GM18505 (cell line): Measurements from ENCODE around the gene RAP2B.
"Not testable (repeated sequence)": the region's sequence is repeated elsewhere in the genome, so short reads cannot be mapped to it uniquely, and the experiment has no call there.

Experiments
- ATAC-seq: cut with Tn5 transposase; IDR thresholded peaks from one replicate; pipeline ENCODE4 v1.9.1; 2021; ENCODE audit not compliant: unreplicated experiment
- POLR2A ChIP-seq: IDR thresholded peaks from 4 replicates; pipeline ENCODE4 v1.6.1; 2011; ENCODE audit warnings: borderline replicate concordance; ENCODE audit not compliant: insufficient read depth, insufficient read length; ENCODE audit errors: extremely low read depth

RAP2B gene

DNA sequence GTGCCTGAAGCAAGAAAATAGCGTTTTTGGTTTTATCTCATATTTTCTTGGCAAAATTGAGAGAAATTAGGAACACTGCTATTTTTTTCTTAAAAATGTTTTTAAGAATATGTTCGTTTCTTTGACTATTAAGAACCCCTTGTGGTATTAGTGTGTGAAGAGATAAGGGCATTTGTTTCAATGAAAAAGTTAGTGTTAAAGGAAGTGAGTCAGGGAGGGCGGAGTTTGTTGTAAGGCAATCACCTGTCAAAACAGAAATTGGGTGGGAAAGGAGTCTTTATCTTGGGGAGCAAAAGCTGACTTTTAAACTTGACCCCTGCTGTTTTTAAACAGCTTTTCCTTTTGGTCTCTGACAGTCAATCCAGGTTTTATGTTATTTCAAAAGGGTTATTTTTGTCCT, 4.2 kb downstream of the RAP2B start:
- no peak for TF ChIP-seq POLR2A
- no peak for ATAC-seq

DNA sequence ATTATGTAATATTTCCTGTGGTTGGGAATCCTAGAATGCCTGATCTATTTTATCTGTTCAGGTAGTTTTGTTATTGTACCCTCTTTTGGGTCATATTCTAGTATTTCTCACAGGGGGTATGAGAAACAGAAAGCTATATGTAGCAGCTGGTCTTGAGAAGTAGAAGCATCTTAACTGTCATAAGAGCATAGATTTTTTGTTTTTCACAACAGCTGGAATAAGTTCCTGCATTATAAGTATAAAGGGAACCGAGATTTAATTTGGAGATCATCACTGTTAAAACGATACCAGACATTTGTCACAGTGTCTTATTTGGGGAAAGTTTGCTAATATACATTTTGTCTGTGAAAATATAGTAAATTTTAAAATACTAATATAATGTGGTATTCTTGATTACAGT, 4.8 kb downstream of the RAP2B start:
- TF ChIP-seq POLR2A, result no peak
- no peak for ATAC-seq

DNA sequence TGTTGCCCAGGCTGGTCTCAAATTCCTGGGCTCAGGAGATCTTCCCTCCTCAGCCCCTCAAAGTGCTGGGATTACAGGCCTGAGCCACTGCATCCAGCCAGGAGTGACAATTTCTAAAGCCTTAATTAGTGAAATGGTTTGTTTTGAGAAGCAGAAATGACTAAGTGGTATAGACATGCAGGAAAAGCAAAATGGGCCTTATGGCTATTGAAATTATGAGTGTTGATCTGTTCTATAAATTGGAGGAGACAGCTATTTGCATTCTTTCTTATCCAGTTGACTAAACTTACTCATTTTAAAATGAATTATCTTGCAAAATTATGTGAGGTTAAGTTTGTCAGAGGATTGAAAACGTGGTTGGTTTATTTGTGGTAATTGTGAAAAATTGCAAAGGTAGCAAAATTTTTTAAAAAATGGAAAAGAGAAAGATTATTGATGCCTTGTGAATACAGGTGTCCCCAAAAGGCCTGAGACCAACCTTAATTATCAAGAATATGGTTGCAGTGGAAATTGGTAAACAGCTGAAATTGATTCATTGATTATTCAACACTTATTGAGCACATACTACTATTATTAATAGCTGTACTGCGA, 7.9 kb downstream of the RAP2B start:
- no peak for ATAC-seq
- no peak for TF ChIP-seq POLR2A

DNA sequence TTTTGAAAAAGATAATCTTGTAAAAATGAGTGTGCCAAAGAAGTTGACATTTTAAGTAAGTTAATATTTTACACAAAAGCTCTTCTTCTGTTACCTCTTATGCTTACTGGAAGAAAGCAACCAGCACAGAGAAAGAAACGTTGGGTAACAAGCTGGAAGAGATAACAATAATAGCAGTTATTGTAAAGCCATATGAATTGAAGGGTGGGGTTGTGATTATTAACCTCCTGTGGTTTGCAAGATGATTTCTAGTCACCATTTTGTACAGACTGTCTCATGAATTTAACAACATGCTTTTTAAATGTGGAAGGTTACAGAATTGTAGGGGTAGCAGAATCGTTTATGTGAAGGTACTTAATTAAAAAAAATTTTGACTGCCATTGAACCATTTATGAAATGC, 9.2 kb downstream of the RAP2B start:
- ATAC-seq, result no peak
- no peak for TF ChIP-seq POLR2A

DNA sequence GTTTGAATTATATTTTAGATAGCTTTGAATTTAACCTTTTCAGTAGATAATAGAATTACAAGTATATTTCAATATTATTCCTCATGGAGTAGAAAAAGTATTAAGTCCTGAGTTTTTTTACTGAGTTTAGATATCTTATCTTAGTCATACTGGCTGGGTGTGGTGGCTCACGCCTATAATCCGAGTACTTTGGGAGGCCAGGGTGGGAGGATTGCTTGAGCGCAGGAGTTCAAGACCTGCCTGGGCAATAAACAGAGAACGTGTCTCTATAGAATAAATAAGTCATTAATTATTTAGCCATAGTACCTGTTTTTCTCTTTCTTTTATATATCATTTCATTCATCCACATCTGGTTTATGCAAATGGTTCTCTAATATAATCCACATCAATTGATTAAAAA, 9.9 kb downstream of the RAP2B start:
- TF ChIP-seq POLR2A, result no peak
- no peak for ATAC-seq

DNA sequence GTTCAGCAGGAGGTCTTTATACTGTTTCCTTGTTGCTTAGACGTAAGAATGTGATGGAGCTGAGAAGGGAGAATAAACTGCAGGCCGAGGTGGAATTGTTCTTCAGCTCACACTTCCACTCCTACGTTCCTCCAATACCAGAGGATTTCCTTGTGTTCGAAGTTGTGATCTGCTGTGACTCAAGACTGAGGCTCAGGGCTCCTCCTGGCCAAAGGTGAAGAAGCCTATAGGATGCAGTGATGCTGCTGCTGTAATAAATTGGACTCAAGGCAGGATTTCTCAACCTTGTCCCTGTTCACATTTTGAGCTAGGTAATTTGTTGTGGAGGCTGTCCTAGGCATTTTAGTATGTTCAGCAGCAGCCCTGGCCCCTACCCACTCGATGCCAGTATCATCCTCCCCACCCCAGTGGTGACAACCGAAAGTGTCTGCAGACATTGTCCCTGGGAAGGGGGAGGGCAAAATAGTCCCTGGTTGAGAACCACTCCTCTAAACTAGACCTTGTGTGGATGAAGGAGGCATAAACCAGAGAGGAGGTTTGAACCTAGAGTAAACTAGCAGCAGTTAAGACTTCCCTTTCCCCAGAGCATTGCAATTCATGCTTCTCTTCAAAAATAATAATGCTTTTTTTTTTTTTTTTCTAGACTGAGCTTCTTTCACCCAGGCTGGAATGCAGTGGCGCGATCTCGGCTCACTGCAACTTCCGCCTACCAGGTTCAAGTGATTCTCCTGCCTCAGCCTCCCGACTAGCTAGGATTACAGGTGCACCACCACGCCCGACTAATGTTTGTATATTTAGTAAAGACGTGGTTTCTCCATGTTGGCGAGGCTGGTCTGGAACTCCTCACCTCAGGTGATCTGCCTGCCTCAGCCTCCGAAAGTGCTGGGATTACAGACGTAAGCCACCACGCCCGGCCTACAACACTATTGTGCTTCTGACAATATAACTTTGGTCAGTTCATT, 11.1 kb downstream of the RAP2B start:
- TF ChIP-seq POLR2A, result no peak
- no peak for ATAC-seq

DNA sequence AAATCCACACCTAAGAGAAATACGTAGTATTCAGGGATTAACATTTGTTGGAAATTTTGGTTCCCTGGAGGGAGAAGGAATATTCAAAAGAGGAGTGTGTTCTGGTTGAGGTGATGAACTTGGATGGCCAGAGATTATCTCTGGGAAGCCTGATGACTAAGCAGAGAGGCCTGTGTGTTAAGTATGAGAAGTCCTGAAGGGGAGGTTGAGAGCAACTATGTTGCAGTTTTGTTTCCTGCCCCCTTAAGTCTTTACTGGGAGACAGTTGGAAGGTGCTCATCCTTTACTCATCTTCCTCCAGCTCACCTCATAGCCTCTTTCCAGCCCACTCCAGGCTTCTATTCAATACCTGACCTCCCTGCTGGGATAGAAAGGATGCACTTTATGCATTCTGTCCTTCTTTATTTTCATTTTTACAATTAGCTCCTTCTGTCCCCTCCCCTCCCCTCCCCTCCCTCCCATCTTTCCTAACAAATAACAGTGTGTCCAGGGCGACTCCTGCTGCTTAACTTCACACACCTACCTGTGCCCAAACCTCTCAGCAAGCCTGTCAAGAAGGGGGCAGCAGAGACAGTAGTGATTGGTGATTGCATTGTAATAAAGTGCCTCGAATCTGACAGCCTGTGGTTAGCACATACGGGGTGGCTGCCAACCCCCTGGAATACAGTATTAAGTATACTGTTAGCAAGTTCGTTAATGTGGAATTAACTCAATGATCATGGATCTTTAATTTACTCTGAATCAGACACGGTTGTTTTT, 11.9 kb downstream of the RAP2B start:
- ATAC-seq, result no peak
- no peak for TF ChIP-seq POLR2A

DNA sequence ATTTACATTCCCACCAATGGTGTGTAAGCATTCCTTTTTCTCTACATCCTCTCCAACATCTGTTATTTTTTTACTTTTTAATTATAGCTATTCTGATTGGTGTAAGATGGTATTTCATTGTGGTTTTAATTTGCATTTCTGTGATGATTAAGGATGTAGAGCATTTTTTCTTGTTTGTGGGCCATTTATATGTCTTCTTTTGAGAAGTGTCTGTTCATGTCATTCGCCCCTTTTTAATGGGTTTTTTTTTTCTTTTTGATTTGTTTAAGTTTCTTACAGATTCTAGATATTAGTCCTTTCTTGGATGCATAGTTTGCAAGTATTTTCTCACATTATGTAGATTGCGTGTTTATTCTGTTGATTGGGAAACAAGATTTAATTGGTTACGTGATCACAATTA, 14.2 kb downstream of the RAP2B start:
- TF ChIP-seq POLR2A, result no peak
- ATAC-seq, result no peak

DNA sequence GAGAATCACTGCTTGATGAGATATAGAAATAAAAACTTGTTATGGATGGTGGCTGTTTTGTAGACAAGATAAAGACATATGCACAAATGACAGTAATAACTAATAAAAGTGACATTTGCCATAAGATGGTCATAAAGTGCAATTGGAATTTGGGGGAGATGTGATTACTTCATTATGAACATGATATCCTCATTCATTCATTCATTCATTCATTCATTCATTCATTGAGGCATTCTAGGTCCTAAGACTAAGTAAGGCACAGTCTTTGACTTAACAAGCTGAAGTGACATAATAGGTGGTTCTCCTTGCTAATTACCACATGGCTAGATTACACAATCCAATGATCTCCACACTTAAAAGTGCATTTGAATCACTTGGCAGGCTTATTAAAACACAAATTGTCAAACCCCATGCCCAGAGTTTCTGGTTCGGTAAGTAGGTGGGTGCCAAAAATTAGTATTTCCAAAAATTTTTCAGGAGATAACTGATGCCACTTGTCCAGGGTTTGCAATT, 18.9 kb downstream of the RAP2B start:
- ATAC-seq, result no peak
- no peak for TF ChIP-seq POLR2A

DNA sequence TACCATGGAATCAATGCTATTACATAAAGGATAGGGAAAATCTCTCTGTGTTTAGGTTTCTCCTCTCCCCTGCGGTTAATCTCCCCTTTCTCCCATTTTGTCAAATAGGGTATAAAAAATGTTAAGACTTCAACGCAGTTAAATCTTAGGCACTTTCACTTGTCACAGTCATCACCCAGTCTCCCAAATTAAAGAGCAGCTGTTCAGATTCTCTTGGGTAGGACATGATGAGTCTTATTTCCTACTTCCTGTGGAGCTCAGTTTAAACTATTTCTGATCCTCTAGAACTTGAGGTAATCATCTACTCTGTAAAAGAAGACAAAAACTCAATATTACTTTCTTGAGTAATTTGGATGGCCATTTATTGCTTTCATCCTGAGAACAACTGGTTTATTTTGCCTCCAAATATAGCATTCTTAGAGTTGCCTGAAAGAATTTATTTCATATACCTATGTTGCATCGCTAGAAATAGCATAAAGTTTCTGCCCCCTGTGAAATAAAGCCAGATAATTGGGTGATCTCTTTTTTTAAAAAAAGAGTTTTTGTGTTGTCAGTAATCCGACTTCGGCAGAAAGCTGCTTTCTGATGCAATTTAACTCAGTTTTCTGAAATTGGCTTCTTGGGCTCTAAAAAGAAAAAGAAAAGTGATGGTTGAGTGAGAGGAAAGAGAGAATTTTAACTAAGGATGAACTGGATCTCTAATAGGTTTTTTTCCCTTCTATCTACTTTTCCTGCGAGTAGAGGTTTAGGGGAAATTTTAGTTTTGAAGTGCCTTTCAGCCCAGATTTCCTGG, 20.7 kb downstream of the RAP2B start:
- TF ChIP-seq POLR2A, result no peak
- ATAC-seq, result no peak

DNA sequence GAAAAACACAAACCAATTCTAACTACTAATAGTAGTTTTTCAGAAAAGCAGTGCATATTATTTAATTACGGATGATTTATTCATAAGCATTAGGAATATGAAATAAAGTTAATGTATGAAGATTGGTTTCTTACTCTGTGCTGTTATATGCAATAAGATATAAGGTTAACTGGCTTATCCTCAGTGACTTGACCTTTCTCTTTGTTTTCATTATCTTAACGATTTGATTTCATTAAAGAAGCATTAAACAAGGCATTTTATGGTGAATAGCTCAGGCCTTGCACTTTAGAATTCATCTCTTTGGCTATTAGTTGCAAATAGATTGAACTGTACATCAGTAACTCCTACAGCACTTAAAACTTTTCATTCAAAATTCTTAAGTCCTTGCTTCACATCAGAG, 28.9 kb downstream of the RAP2B start:
- TF ChIP-seq POLR2A, result no peak
- ATAC-seq, result no peak

DNA sequence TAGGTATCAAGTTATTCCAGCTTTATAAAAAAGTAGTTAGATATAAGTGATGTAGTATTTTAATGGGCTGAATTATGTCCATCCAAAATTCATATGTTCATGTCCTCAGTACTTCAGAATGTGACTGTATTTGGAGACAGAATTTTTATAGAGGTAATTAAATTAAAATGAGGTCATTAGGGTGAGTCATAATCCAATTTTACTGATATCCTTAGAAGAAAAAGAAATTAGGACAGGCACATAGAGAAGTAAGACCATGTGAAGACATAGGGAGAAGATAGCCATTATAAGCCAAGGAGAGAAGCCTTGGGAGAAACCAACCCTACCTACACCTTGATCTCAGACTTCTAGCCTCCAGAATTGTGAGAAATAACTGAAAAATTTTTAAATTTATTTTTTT, 30.3 kb downstream of the RAP2B start:
- no peak for TF ChIP-seq POLR2A
- no peak for ATAC-seq

DNA sequence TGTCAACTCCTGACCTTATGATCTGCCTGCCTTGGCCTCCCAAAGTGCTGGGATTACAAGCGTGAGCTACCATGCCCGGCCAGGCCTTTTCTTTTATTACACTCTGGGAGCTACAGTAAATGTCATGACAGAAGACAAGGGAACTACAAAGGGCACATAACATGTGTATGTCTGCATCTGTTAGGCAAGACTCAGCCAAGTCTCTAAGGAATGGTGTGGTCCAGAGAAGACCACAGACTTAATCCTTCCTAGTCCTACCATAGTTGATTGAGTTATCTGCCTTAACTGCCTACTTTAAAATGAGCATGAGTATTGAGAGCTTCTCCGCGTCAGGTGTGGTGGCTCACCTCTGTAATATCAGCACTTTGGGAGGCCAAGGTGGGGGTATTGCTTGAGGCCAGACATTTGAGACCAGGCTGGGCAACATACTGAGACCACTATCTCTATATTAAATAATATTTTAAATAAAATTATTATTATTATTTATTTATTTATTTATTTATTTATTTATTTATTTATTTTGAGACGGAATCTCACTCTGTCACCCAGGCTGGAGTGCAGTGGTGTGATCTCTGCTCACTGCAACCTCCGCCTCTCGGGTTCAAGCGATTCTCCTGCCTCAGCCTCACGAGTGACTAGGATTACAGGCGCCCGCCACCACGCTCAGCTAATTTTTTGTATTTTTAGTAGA, 31.9 kb downstream of the RAP2B start:
- ATAC-seq, result not testable (repeated sequence)
